Right atrium auricular region (tissue), 2 donors: ENCODE results near the gene PCGF3. TPM values are rescaled to one million over a fixed set of nuclear protein-coding genes. Genes with fewer than 3 reads are reported as not detected.

Experiments used
- DNase-seq: peaks from one replicate; pipeline ENCODE4 v3.0.0-alpha.2; 2019; ENCODE audit warnings: low spot score
- H3K27ac ChIP-seq, 2 donors: fragments of 200-600 bp; sonication (generic); 1 replicate in 1 of 2; 2 replicates in 1 of 2; pipeline ENCODE4 v1.5.1; 2016 to 2019
- H3K27me3 ChIP-seq, 2 donors: fragments of 200-600 bp; sonication (generic); one replicate each; pipeline versions ENCODE4 v1.5.1 to v1.6.0; 2017 to 2019
- H3K36me3 ChIP-seq: fragments of 200-600 bp; sonication (generic); one replicate; pipeline ENCODE4 v1.5.1; 2016
- H3K4me1 ChIP-seq, 2 donors: fragments of 200-600 bp; sonication (generic); one replicate each; pipeline versions ENCODE4 v1.5.1 to v1.6.0; 2017 to 2019
- H3K4me3 ChIP-seq, 2 donors: fragments of 200-600 bp; sonication (generic); 1 replicate in 1 of 2; 2 replicates in 1 of 2; pipeline ENCODE4 v1.5.1; 2017 to 2019; ENCODE audit warnings: mild to moderate bottlenecking in 1 of 2, moderate library complexity in 1 of 2
- H3K9me3 ChIP-seq, 2 donors: fragments of 200-600 bp; sonication (generic); one replicate each; pipeline ENCODE4 v1.5.1; 2019
- total RNA-seq, 2 donors: library from RNA; depleted of rRNA; stranded (reverse); fragments of >200 nt; gene quantifications; one replicate each; pipeline ENCODE4 v1.1.0, GENCODE V29; 2016
- TF ChIP-seq, protein P1 (sequence below), 2 donors: fragments of 200-600 bp; sonication (generic); IDR thresholded peaks; one replicate each; pipeline ENCODE4 v1.5.1; 2019; ENCODE audit warnings: antibody characterized with exemption in 2 of 2

PCGF3 gene
- total RNA-seq, 2 donors from 2014 or later, result 17.9 to 22.6 TPM

- Histone ChIP-seq H3K27me3 (no peaks in the 10 kb centered on the region), H3K27ac (no peak overlapping the region), H3K9me3 (no peaks in the 10 kb centered on the region), H3K4me1 (peaks cover 0 to 43% of the 10 kb centered on the region in 2 donors), H3K36me3 (no peaks in the 10 kb centered on the region), H3K4me3 (no peak overlapping the region)
- DNase-seq, result no peak
- TF ChIP-seq, protein P1, sequence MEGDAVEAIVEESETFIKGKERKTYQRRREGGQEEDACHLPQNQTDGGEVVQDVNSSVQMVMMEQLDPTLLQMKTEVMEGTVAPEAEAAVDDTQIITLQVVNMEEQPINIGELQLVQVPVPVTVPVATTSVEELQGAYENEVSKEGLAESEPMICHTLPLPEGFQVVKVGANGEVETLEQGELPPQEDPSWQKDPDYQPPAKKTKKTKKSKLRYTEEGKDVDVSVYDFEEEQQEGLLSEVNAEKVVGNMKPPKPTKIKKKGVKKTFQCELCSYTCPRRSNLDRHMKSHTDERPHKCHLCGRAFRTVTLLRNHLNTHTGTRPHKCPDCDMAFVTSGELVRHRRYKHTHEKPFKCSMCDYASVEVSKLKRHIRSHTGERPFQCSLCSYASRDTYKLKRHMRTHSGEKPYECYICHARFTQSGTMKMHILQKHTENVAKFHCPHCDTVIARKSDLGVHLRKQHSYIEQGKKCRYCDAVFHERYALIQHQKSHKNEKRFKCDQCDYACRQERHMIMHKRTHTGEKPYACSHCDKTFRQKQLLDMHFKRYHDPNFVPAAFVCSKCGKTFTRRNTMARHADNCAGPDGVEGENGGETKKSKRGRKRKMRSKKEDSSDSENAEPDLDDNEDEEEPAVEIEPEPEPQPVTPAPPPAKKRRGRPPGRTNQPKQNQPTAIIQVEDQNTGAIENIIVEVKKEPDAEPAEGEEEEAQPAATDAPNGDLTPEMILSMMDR (IDR thresholded peaks at IDR 0.05), result no peak
These were observed 2.4 kb downstream of the PCGF3 start for GRCh38 chr4:707929-708630.

- Histone ChIP-seq H3K9me3 (no peaks in the 10 kb centered on the region), H3K36me3 (no peaks in the 10 kb centered on the region), H3K4me1 (peaks cover 0 to 43% of the 10 kb centered on the region in 2 donors), H3K27me3 (no peaks in the 10 kb centered on the region), H3K4me3 (no peak overlapping the region), H3K27ac (no peak overlapping the region)
- TF ChIP-seq, protein P1 (IDR thresholded peaks at IDR 0.05), result no peak
- no peak for DNase-seq
These were observed 3.0 kb downstream of the PCGF3 start for GRCh38 chr4:708631-708933.

DNA sequence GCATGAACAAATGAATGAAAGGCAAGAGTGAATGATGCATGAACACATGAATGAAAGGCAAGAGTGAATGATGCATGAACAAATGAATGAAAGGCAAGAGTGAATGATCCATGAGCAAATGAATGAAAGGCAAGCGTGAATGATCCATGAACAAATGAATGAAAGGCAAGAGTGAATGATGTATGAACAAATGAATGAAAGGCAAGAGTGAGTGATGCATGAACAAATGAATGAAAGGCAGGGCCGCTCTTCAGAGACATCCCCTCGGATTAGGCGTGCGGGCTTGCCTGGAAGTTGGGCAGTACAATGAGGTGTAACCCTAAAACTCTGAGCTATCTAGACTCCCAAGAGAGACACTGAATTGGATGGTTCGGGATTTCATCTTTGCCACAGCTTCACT, 3.7 kb downstream of the PCGF3 start:
- no peak for DNase-seq
- no peaks in the 10 kb centered on the region for H3K36me3 ChIP-seq
- no peak overlapping the region for H3K4me3 ChIP-seq
- no peaks in the 10 kb centered on the region for H3K27me3 ChIP-seq
- TF ChIP-seq, protein P1 (IDR thresholded peaks at IDR 0.05), result no peak
- H3K27ac ChIP-seq, result no peak overlapping the region
- no peaks in the 10 kb centered on the region for H3K9me3 ChIP-seq
- peaks cover 0 to 43% of the 10 kb centered on the region in 2 donors for H3K4me1 ChIP-seq

DNA sequence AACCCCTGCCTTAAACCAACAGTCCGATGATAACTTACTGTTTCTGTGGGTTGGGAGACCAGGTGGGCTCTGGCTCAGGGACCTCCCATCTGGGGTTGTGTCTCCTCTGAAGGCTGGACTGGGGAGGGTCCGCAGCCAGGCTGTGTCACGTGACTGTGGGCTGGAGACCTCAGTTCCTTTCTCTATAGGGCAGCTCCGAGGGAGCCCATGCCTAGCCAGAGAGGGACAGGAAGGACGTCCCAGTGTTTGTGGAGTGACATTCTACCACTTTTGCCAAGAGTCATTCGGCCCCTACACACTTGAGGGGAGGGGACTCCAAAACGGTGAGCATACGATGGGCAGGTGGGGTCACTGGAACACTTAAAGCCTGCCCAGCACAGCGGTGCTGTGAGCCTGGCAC, 4.5 kb downstream of the PCGF3 start:
- no peak for DNase-seq
- Histone ChIP-seq H3K27ac (no peak overlapping the region), H3K27me3 (no peaks in the 10 kb centered on the region), H3K4me1 (peaks cover 0 to 38% of the 10 kb centered on the region in 2 donors), H3K9me3 (no peaks in the 10 kb centered on the region), H3K4me3 (no peak overlapping the region), H3K36me3 (no peaks in the 10 kb centered on the region)
- TF ChIP-seq, protein P1 (IDR thresholded peaks at IDR 0.05), result no peak

DNA sequence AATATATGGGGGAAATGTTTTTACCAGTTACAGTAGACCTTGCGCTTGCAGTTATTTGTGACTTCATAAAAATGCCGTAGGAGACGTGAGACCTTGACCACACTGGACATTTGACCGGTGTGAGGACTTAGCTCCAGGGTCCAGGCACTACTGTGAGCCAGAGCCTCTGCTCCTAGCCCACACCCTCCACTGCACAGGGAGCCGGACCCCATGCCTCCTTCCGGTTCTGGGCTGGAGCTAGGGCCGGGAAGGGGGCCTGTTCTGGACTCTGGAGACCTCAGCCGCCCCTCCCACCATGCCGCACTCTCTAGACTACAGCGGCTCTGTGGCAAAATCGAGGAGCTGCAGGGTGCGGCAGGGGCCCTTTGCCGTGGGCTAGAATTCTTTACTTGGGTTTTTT, 5.3 kb downstream of the PCGF3 start:
- no peaks in the 10 kb centered on the region for H3K27me3 ChIP-seq
- H3K9me3 ChIP-seq, result no peaks in the 10 kb centered on the region
- TF ChIP-seq, protein P1 (IDR thresholded peaks at IDR 0.05), result no peak
- H3K4me3 ChIP-seq, result no peak overlapping the region
- peaks cover 0 to 36% of the 10 kb centered on the region in 2 donors for H3K4me1 ChIP-seq
- no peaks in the 10 kb centered on the region for H3K36me3 ChIP-seq
- DNase-seq, result no peak
- no peak overlapping the region for H3K27ac ChIP-seq

GRCh38 chr4:712093-712492, 6.5 kb downstream of the PCGF3 start:
- H3K9me3 ChIP-seq, result no peaks in the 10 kb centered on the region
- H3K27me3 ChIP-seq, result no peaks in the 10 kb centered on the region
- no peak overlapping the region for H3K4me3 ChIP-seq
- H3K4me1 ChIP-seq, result peaks cover 0 to 27% of the 10 kb centered on the region in 2 donors
- no peak overlapping the region for H3K27ac ChIP-seq
- DNase-seq, result no peak
- H3K36me3 ChIP-seq, result no peaks in the 10 kb centered on the region
- TF ChIP-seq, protein P1 (IDR thresholded peaks at IDR 0.05), result no peak
